HUES64 (cell line): ENCODE results near the gene ACP4.
"Not testable (repeated sequence)": the region's sequence is repeated elsewhere in the genome, so short reads cannot be mapped to it uniquely, and the experiment has no call there.

Source experiments
- H3K27ac ChIP-seq: 2 replicates; pipeline ENCODE4 v1.7.0; 2013; ENCODE audit warnings: low read depth, low read length, inconsistent platforms
- H3K27me3 ChIP-seq: 2 replicates; pipeline ENCODE4 v1.6.1; 2013; ENCODE audit warnings: mild to moderate bottlenecking, low read length; ENCODE audit not compliant: insufficient read depth
- H3K36me3 ChIP-seq: 2 replicates; pipeline ENCODE4 v1.6.1; 2013; ENCODE audit warnings: mild to moderate bottlenecking, low read length; ENCODE audit not compliant: insufficient read depth
- H3K4me1 ChIP-seq: 2 replicates; pipeline ENCODE4 v1.6.1; 2013; ENCODE audit warnings: mild to moderate bottlenecking, low read length, moderate library complexity; ENCODE audit not compliant: insufficient read depth
- H3K4me3 ChIP-seq: 2 replicates; pipeline ENCODE4 v1.5.1; 2013; ENCODE audit warnings: mild to moderate bottlenecking, low read length, moderate library complexity
- H3K9ac ChIP-seq: 2 replicates; pipeline ENCODE4 v1.6.1; 2013; ENCODE audit warnings: mild to moderate bottlenecking, low read depth, low read length
- H3K9me3 ChIP-seq: 2 replicates; pipeline ENCODE4 v1.6.1; 2013; ENCODE audit warnings: low read depth, low read length; ENCODE audit not compliant: insufficient read depth
- WGBS: fragments of 150-250, 120-280 bp; methylation state at CpG from one replicate; pipeline ENCODE4 v1.1.7; 2013; ENCODE audit warnings: missing lambda C conversion rate; 5-methylcytosine and 5-hydroxymethylcytosine counted together

The ACP4 gene

DNA sequence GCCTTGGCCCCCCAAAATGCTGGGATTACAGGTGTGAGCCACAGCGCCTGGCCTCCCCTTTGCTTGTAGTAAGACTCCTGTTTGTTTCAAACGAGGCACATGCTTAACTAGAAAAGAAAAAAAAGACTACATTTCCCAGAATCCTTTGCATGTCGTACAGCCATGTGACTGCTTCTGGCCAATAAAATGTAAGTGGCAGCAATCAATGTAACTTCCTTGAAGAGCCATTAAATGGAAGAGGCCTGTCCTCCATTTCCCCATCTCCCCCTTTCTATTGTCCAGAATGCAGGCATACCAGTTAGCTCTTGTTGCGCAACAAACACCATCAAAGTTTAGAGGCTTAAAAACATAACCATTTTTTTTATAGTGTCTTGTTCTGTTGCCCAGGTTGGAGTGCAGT, 30.3 kb upstream of the ACP4 start:
- no peak overlapping the region for H3K4me3 ChIP-seq
- H3K9me3 ChIP-seq: peaks cover 19% of the 10 kb centered on the region
- no peaks in the 10 kb centered on the region for H3K36me3 ChIP-seq
- no peaks in the 10 kb centered on the region for H3K4me1 ChIP-seq
- no peaks in the 10 kb centered on the region for H3K27me3 ChIP-seq
- no peak overlapping the region for H3K9ac ChIP-seq
- H3K27ac ChIP-seq: no peak overlapping the region
- WGBS: 69% methylated on average over 4 of the region's 4 CpGs

DNA sequence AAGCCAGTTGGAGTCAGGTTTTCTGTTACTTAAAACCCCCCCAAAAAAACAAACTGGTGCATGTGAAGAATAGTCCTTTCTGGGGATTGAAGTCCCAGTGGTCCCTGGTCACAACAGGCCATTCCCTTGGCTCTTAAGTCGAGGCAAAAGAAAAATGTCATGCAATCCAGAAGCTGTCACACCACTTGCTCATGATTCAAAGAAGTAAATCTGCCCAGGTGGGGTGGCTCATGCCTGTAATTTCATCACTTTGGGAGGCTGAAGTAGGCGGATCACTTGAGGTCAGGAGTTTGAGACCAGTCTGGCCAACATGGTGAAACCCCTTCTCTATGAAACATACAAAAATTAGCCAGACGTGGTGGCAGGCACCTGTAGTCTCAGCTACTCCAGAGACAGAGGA, 28.7 kb upstream of the ACP4 start:
- H3K4me1 ChIP-seq, H3K27me3 ChIP-seq: not testable (repeated sequence)
- 72% methylated on average over 3 of the region's 3 CpGs for WGBS

DNA sequence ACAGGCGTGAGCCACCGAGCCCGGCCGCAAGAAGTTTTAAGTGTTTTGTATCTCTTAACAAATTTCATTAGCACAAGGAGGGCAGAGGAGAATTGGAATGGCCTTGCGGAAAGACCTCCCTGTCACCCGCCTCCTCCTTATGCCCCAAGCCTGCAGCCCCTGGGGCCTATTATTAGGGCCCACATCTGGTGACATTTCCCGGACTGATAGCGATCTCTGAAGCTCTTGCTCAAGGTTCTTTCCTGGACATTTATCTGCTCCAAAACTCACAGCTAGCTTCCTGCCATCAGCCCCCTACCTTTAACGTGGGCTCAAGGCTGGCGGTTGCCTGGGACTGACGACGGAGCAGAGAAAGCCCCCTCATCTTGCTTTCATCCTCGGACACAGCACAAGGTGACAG, 26.7 kb upstream of the ACP4 start:
- not testable (repeated sequence) for H3K27me3 ChIP-seq, H3K9ac ChIP-seq, H3K4me3 ChIP-seq, H3K4me1 ChIP-seq, H3K27ac ChIP-seq, H3K36me3 ChIP-seq
- WGBS: 84% methylated on average over 5 of the region's 13 CpGs
- H3K9me3 ChIP-seq: peaks cover 26% of the 10 kb centered on the region

More for the DNA sequence above, 28.7 kb upstream of the ACP4 start:
- H3K27ac ChIP-seq, H3K4me3 ChIP-seq, H3K9ac ChIP-seq, H3K36me3 ChIP-seq: not testable (repeated sequence)
- peaks cover 23% of the 10 kb centered on the region for H3K9me3 ChIP-seq

DNA sequence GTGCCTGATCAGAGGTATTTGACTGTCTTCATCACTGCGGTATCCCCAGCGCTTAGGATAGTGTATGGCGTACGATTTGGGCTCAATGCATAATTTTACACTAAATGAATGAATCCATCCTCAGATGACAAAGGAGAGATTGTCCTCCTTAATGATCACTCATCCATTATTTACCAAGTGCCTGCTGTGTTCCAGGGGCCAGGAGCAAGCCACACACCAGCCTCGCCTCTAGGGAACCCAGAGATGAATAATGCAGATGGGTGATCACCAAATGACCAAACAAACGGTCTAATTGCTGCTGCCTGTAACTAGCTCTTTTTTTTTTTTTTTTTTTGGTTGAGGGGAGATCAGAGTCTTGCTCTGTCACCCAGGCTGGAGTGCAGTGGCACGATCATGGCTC, 25.8 kb upstream of the ACP4 start:
- H3K4me3 ChIP-seq: no peak overlapping the region
- H3K27me3 ChIP-seq: no peaks in the 10 kb centered on the region
- no peaks in the 10 kb centered on the region for H3K4me1 ChIP-seq
- 92% methylated on average over 7 of the region's 7 CpGs for WGBS
- H3K27ac ChIP-seq: no peak overlapping the region
- no peaks in the 10 kb centered on the region for H3K36me3 ChIP-seq
- no peak overlapping the region for H3K9ac ChIP-seq
- H3K9me3 ChIP-seq: peaks cover 27% of the 10 kb centered on the region

- not testable (repeated sequence) for H3K27ac ChIP-seq, H3K36me3 ChIP-seq, H3K4me1 ChIP-seq, H3K9ac ChIP-seq, H3K4me3 ChIP-seq, H3K27me3 ChIP-seq
- H3K9me3 ChIP-seq: peaks cover 21% of the 10 kb centered on the region
- WGBS: 83% methylated on average over 10 of the region's 12 CpGs
Observed at GRCh38 chr19:50766746-50767145, 23.5 kb upstream of the ACP4 start.

DNA sequence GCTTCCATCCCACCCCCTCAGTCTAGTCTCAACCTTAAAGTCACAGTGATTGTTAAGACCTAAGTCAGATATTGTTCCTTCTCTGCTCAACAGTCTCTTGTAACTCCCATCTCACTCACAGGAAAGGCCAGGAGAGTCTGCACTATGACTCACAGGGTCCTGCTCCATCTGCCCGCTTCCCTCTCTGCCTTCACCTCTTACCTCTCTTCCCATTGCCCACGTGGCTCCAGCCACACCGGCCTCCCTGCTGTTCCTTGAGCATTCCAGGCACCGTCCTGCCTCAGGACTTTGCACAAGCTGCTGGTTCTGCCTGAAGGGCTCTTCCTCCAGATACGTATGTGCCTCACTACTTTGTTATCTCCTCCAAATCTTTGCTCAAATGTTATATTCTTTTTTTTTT, 23.0 kb upstream of the ACP4 start:
- H3K4me3 ChIP-seq, H3K4me1 ChIP-seq, H3K36me3 ChIP-seq, H3K27me3 ChIP-seq, H3K27ac ChIP-seq, H3K9ac ChIP-seq: not testable (repeated sequence)
- WGBS: 43% methylated on average over 5 of the region's 5 CpGs
- peaks cover 19% of the 10 kb centered on the region for H3K9me3 ChIP-seq

GRCh38 chr19:50768277-50768676, 21.9 kb upstream of the ACP4 start:
- no peaks in the 10 kb centered on the region for H3K4me1 ChIP-seq
- 92% methylated on average over 5 of the region's 5 CpGs for WGBS
- no peak overlapping the region for H3K4me3 ChIP-seq
- H3K36me3 ChIP-seq: no peaks in the 10 kb centered on the region
- no peaks in the 10 kb centered on the region for H3K27me3 ChIP-seq
- H3K9me3 ChIP-seq: peaks cover 17% of the 10 kb centered on the region
- H3K9ac ChIP-seq: no peak overlapping the region
- no peak overlapping the region for H3K27ac ChIP-seq

DNA sequence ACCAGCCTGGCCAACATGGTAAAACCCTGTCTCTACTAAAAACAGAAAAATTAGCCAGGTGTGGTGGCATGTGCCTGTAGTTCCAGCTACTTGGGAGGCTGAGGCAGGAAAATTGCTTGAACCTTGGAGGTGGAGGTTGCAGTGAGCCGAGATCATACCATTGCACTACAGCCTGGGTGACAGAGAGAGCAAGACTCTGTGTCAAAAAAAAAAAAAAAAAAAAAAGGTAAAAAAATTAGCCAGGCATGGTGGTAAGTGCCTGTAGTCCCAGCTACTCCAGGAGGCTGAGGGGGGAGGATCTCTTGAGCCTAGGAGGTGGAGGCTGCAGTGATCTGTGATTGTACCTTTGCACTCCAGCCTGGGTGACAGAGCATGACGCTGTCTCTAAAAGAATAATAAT, 20.1 kb upstream of the ACP4 start, which contains the start of gene GPR32:
TSS of gene GPR32 (plus strand) at position 301 of the 400 bp plus-strand sequence. CDS start 137 bp downstream, outside the sequence.
- 88% methylated on average over 1 of the region's 2 CpGs for WGBS
- peaks cover 21% of the 10 kb centered on the region for H3K9me3 ChIP-seq
- H3K27me3 ChIP-seq: not testable (repeated sequence)

GRCh38 chr19:50770888-50771287, 19.3 kb upstream of the ACP4 start:
- H3K9me3 ChIP-seq: peaks cover 21% of the 10 kb centered on the region
- WGBS: 89% methylated on average over 13 of the region's 13 CpGs
- H3K9ac ChIP-seq: no peak overlapping the region
- H3K36me3 ChIP-seq: no peaks in the 10 kb centered on the region
- H3K4me3 ChIP-seq: no peak overlapping the region
- no peaks in the 10 kb centered on the region for H3K4me1 ChIP-seq
- no peak overlapping the region for H3K27ac ChIP-seq
- H3K27me3 ChIP-seq: peaks cover 3% of the 10 kb centered on the region; the same call in 1 of the 2 replicates

More for the DNA sequence above, 20.1 kb upstream of the ACP4 start, which contains the start of gene GPR32:
- H3K27ac ChIP-seq, H3K9ac ChIP-seq, H3K36me3 ChIP-seq, H3K4me1 ChIP-seq, H3K4me3 ChIP-seq: not testable (repeated sequence)

DNA sequence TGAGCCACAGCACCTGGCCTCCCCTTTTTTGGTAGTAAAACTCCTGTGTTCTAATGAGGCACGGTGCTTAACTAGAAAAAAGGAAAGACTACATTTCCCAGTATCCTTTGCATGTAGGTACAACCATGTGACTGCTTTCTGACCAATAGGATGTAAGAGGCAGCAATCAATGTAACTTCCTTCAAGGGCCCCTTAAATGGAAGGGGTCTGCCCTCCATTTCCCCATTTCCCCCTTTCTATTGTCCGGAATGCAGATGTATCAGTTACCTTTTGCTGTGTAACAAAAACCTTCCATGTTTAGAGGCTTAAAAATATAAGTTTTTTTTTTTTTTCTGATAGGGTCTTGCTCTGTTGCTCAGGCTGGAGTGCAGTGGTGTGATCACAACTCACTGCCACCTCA, 17.7 kb upstream of the ACP4 start:
- Histone ChIP-seq H3K4me3 (no peak overlapping the region), H3K36me3 (no peaks in the 10 kb centered on the region), H3K27ac (no peak overlapping the region), H3K9me3 (peaks cover 18% of the 10 kb centered on the region), H3K27me3 (peaks cover 16% of the 10 kb centered on the region), H3K4me1 (no peaks in the 10 kb centered on the region), H3K9ac (no peak overlapping the region)
- 82% methylated on average over 2 of the region's 2 CpGs for WGBS

- H3K4me1 ChIP-seq, H3K27ac ChIP-seq, H3K4me3 ChIP-seq, H3K36me3 ChIP-seq, H3K9ac ChIP-seq: not testable (repeated sequence)
- Histone ChIP-seq H3K9me3 (peaks cover 18% of the 10 kb centered on the region), H3K27me3 (peaks cover 20% of the 10 kb centered on the region)
- 76% methylated on average over 3 of the region's 3 CpGs for WGBS
Observed at GRCh38 chr19:50772912-50773311, 17.3 kb upstream of the ACP4 start.

- peaks cover 15% of the 10 kb centered on the region for H3K9me3 ChIP-seq
Observed at GRCh38 chr19:50773454-50773853, 16.8 kb upstream of the ACP4 start.

More at GRCh38 chr19:50773454-50773853, 16.8 kb upstream of the ACP4 start:
- peaks cover 26% of the 10 kb centered on the region for H3K27me3 ChIP-seq
- H3K27ac ChIP-seq, H3K9ac ChIP-seq, H3K36me3 ChIP-seq, H3K4me3 ChIP-seq, H3K4me1 ChIP-seq: not testable (repeated sequence)
- WGBS: 76% methylated on average over 7 of the region's 7 CpGs
